HG03342 (cell line): ENCODE data around the gene DCLRE1B.

Experiments
- ATAC-seq: cut with Tn5 transposase; IDR thresholded peaks from one replicate; pipeline ENCODE4 v1.9.1; 2021; ENCODE audit warnings: mild to moderate bottlenecking, moderate library complexity; ENCODE audit not compliant: unreplicated experiment

Gene DCLRE1B

DNA sequence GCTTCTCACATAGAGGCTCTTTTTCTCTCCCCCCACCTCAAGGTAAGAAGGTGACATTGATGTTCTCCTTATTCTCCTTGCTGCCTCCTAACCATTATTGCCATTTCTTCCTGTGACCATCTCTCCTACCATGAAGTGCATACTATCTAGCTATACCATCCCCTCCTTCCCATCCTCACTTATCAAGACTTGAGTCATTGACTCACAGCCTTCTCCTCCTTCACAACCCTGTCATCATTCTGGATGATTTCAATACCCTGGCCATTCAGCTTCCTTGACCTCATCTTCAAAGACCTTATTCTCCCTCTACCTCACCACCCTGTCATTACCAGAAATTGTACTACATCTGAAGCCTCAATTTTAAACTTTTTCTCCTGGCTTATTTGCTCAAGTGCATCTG lies 13.1 kb downstream of the DCLRE1B start:
- no peak for ATAC-seq

GRCh38 chr1:113922957-113923356 lies 17.8 kb downstream of the DCLRE1B start:
- no peak for ATAC-seq

GRCh38 chr1:113924473-113924872 lies 19.3 kb downstream of the DCLRE1B start:
- no peak for ATAC-seq

DNA sequence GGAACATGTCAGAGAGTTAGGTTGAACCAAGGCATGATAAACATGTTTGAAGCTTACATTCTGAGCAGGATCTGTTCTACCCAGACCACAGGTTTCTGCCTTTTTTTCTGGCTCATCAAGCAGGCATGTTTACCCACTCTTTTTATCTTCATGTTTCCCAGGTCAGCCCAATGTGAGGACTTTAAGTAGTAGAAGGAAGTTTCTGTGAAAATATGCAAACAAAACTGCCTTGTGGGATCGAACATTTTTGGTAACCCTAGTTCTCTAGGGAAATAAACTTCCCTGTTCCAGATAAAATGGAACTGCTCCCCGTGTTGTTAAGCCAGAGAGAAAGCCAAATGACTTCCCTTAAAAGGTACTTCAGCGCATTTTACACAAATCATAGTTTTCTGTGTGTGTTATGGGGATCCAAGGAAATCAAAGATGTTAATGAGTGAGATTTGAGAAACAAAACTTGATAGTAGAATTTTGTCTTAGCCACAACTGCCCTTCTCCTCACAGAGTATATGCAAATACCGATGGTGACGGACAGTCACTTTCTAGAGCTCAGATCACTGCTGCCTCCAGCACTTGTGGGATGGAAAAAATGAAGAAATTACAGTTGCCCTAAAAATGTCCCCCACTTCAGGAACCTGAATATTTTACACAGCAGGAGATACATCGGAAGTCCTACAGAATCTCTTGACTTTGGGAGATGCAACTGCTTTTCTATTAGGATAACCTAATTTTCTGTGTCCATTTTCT lies 23.2 kb downstream of the DCLRE1B start:
- ATAC-seq, result no peak

DNA sequence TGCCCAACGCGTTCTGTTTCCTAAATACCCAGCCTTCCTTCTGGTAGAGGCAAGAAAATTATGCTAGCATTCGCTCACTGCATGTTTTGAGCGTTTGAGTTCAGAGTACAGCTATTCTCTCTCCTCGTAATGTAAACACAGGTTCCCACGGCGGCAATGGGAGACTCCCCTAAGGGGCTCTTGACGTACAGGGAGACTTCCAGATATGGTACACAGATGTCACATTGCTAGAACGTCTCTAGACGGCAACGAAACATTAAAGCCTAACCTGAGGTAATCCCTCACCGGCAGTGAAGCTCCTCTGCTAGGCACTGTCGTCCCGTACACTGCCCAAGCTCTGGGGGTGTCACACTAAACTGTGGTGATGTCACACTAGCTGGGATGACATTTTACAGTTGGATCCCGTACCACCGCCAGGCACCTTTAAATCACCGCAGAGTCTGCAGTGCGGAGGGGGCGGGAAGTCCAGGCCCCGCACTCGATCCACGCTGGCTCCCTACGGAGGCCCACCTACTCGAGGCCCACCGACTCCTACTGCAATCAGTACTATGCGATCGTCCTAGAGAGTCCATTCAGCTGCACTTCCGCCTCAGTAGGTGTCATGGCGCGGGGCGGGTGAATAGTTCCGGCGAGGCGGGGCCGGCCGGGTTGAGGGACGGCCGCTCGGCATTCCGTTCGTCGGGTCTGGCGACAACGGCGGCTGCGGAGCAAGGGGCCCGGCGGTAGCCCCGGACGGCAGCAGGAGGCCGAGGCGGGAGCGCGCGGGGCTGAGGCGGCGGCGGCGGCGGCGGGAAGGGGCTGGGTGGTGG lies 24.0 kb downstream of the DCLRE1B start, which contains the start of gene HIPK1:
TSS of gene HIPK1 (plus strand) at position 384 of the 809 bp plus-strand sequence.
- ATAC-seq, result peak; percentile 54

GRCh38 chr1:113929750-113930498 lies 24.8 kb downstream of the DCLRE1B start:
- ATAC-seq, result peak; percentile 27

DNA sequence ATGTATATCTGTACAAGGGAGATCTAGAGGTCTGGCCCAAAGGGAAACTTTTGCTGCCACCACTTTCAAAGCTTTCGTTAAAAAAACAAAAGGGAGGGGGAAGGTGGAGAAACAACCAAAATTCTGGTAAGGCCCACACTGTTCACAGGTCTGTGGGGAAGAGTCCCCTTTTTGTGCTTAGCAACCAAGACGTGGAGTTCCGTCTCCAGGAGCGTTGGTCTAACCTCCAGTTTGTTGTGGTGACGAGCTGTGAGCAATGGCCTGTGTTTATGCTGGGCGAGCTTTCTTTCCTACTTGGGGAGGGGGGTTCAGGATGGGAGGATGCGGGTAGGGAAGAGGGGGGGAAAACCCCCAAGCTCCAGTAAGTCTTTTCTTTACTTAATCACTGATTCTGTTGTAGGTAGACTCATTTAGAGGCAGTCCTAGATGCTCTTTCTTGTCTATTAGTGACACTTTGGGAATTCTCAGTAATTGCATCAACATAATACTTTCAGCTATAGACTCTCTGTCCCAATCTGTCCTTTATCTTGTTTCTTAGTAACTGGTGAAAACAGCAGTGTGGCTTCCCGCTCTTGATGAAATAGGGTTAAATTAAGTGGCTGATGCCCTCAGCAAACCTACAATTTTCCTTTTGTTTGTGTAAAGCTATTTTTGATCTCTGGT lies 25.5 kb downstream of the DCLRE1B start:
- ATAC-seq, result peak; percentile 60

DNA sequence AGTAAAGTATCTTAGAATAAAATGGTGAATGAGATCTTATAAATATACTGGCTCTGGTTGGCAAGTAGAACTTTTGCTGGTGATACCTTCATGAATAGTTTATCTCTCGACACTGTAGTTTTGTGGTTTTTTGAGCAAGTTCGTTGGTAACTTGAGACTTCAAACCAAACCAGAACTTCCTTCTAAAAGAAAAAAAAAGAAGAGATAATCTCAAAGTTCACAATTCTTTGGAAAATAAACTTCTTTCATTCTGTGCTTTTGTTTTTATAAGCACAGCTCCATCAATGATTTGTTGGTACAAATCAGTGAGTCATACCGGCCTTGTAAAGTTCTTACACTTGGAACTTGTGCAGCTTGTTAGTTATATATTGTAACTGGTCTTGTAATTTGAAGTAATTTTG lies 26.3 kb downstream of the DCLRE1B start:
- ATAC-seq, result no peak

DNA sequence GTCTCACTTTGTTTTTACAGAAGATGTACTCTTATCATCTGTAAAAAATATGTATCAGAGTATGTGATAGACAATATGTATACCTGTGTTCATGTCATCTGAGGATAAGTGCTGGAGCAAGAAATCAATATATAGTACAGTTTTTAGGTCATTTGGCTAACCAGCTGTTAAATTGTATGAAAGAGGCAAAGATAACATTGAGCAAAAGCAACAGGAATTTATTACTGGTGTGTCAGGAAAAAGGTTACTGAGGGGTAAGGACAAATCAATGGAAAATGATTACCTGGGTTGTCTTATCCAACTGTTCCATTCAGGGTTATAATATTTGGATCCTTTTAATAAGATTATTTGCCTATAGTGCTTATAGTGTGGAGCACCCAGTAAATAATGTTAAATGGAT lies 28.9 kb downstream of the DCLRE1B start:
- no peak for ATAC-seq

GRCh38 chr1:113934511-113935055 lies 29.5 kb downstream of the DCLRE1B start:
- ATAC-seq, result no peak

DNA sequence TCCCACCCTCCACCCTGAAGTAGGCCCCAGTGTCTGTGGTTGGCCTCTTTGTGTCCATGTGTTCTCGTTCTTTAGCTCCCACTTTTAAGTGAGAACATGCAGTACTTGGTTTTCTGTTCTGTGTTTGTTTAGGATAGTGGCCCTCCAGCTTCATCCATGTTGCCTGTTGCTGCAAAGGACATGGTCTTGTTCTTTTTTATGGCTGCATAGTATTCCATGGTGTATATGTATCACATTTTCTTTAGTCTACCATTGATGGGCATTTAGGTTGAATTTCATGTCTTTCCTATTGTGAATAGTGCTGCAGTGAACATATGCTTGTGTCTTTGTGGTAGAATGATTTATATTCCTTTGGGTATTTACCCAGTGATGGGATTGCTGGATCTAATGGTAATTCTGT lies 30.1 kb downstream of the DCLRE1B start:
- ATAC-seq, result no peak

DNA sequence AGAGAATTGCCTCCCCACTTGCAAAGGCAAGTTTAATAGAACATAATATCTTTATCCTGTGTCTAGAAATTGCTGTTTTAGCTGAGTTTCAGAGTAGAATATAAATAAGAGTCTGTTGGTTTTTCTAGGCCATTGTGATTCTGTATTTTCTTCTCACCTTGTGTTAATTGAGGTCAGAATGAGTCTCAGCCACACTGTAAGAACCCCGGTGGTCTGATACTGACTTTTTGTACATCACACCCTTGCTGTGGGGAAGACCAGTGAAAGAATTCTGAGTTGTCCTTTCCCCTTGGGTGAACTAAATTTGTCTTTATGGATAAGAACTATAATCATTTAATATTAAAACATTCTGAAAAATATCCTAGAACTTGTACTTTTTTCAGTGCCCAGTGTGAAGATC lies 30.8 kb downstream of the DCLRE1B start:
- no peak for ATAC-seq

GRCh38 chr1:113937146-113937545 lies 32.0 kb downstream of the DCLRE1B start:
- no peak for ATAC-seq

DNA sequence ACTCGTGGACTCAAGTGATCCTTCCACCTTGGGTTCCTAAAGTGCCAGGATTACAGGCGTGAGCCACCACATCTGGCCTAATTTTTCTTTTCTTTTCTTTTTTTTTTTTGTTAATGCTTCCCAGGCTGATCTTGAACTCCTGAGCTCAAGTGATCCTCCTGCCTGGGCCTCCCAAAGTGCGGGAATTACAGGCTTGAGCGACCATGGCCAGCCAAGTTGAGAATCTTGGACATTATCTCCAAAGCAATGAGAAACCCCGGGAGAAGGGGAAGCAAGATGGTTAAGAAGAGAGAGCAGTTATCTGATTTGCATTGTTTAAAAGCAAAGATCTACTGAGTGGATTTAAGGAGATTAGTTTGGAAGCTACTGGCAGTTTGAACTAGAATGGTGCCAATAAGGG lies 33.1 kb downstream of the DCLRE1B start:
- no peak for ATAC-seq

DNA sequence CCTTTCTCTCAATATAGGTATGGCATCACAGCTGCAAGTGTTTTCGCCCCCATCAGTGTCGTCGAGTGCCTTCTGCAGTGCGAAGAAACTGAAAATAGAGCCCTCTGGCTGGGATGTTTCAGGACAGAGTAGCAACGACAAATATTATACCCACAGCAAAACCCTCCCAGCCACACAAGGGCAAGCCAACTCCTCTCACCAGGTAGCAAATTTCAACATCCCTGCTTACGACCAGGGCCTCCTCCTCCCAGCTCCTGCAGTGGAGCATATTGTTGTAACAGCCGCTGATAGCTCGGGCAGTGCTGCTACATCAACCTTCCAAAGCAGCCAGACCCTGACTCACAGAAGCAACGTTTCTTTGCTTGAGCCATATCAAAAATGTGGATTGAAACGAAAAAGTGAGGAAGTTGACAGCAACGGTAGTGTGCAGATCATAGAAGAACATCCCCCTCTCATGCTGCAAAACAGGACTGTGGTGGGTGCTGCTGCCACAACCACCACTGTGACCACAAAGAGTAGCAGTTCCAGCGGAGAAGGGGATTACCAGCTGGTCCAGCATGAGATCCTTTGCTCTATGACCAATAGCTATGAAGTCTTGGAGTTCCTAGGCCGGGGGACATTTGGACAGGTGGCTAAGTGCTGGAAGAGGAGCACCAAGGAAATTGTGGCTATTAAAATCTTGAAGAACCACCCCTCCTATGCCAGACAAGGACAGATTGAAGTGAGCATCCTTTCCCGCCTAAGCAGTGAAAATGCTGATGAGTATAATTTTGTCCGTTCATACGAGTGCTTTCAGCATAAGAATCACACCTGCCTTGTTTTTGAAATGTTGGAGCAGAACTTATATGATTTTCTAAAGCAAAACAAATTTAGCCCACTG lies 35.5 kb downstream of the DCLRE1B start:
- ATAC-seq, result no peak

GRCh38 chr1:113941245-113941559 lies 36.1 kb downstream of the DCLRE1B start:
- ATAC-seq, result no peak

- ATAC-seq, result no peak
Observed at GRCh38 chr1:113942527-113942926, 37.4 kb downstream of the DCLRE1B start.

DNA sequence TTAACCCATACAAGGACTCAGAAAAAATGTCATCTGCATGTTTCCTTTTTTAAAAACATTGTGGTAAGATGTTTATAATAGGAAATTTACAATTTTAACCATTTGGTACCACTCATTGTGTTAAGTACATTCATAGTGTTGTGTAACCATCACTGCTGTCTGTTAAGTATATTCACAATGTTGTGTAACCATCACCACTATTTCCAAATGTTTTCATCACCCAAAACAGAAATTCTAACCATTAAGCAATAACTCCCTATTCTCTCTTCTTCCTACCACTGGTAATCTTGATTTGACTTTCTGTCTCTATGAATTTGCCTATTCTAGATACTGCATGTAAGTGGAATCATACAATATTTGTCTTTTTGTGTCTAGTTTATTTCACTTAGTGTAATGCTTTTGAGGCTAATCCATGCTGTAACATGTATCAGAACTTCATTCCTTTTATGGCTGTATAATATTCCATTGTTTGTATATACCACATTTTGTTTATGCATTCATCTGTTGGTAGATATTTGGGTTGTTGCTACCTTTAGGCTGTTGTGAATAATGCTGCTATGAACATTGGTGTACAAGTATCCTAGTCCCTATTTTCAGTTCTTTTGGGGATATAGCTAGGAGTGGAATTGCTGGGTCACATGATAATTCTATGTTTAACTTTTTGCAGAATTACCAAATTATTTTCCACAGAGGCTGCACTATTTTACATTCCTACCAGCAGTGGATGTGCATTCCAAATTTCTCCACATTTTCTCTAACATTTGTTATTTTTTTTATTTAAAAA lies 38.1 kb downstream of the DCLRE1B start:
- no peak for ATAC-seq

DNA sequence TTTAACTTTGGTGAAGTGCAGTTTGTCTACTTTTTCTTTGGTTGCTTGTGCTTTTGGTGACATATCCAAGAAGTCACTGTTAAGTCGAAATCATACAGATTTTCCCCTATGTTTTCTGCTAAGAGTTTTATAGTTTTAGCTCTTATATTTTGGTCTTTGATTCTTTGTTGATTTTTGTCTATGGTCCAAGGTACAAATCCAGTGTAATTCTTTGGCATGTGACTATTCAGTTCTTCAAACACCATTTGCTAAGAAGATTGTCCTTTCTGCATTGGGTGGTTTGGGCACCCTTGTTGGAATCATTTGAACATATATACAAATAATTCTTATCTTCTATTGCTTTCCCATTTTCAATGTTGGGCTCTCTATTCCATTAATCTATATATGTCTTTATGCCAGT lies 40.2 kb downstream of the DCLRE1B start:
- ATAC-seq, result no peak
